ENCODE data around the gene ALDH3A1.

DNA sequence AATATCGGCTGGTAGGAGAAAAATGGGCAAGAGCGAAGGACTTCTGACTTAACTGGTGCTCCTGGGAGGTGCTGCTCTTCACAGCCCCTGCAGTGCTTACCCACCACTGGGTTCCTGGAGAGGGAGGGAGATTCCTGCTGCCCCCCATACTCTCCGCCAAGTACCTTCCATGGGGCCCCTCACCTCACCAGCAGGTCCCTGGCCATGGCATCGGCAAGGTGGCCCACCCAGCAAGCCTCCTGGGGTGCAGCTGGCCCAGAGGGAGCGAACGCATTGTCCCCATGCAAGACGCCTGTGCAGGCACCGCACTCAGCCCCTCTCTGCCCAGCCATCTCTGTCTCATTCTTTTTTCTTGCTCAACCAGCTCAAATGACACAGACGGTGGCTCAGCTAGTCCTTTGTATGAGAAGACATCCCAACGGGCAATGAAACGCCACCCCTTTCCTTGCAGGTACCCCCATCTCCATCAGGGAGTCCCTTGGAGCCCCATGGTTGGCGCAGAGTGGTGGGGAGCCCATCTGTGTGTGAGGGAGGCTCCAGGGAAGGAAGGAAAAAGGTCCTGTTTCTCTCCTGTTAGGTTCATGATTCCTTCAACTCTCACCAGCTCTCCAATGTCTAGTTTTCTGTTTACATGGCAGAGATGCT is 9.6 kb upstream of the ALDH3A1 start:
- TF ChIP-seq, protein P1, sequence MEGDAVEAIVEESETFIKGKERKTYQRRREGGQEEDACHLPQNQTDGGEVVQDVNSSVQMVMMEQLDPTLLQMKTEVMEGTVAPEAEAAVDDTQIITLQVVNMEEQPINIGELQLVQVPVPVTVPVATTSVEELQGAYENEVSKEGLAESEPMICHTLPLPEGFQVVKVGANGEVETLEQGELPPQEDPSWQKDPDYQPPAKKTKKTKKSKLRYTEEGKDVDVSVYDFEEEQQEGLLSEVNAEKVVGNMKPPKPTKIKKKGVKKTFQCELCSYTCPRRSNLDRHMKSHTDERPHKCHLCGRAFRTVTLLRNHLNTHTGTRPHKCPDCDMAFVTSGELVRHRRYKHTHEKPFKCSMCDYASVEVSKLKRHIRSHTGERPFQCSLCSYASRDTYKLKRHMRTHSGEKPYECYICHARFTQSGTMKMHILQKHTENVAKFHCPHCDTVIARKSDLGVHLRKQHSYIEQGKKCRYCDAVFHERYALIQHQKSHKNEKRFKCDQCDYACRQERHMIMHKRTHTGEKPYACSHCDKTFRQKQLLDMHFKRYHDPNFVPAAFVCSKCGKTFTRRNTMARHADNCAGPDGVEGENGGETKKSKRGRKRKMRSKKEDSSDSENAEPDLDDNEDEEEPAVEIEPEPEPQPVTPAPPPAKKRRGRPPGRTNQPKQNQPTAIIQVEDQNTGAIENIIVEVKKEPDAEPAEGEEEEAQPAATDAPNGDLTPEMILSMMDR (IDR thresholded peaks at IDR 0.05): no peak
- TF ChIP-seq ZFX (IDR thresholded peaks at IDR 0.05; ENCODE audit: borderline replicate concordance): no peak
